Measurements from ENCODE around the gene STRN3. TPM values are rescaled to one million over a fixed set of nuclear protein-coding genes. Genes with fewer than 3 reads are reported as not detected.

The STRN3 gene
- total RNA-seq, 4 donors from 2014 or later: 21.5 to 50.0 (median 29.5) TPM

DNA sequence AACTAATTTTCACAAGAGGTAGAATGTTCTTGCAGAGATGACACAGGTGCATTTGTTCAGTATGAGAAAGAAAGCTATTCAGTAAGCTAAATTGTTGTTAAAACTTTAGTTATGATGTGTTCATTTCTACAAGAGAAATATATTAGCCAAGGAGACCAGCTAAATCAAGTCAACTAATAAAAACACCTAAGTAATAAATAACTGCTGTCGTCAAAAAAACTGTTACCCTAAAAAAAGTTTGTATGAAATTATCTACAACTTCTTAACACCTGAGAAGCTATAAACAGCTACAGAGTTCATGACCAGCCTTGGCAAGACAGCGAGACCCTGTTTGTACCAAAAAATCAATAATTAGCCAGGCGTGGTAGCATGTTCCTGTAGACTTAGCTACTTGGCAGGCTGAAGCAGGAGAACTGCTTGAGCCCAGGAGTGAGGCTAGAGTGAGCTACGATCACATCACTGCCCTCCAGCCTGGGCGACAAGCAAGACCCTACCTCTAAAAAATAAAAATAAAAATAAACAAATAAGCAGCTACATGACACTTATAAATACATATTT, 68.3 kb downstream of the STRN3 start:
- Histone ChIP-seq H3K36me3 (peaks cover 15% of the 10 kb centered on the region), H3K4me1 (peaks cover 10% of the 10 kb centered on the region), H3K9me3 (no peaks in the 10 kb centered on the region), H3K4me3 (no peak overlapping the region), H3K27me3 (no peaks in the 10 kb centered on the region), H3K27ac (no peak overlapping the region)
- TF ChIP-seq POLR2AphosphoS5 (IDR thresholded peaks at IDR 0.05) (no peak), CTCF (IDR thresholded peaks at IDR 0.05) (no peak), POLR2A (IDR thresholded peaks at IDR 0.05) (no peak), EP300 (IDR thresholded peaks at IDR 0.05) (no peak)
- DNase-seq (ENCODE audit: low spot score in 2 of 2): no peak
- 71% methylated on average over 5 of the region's 5 CpGs for WGBS

DNA sequence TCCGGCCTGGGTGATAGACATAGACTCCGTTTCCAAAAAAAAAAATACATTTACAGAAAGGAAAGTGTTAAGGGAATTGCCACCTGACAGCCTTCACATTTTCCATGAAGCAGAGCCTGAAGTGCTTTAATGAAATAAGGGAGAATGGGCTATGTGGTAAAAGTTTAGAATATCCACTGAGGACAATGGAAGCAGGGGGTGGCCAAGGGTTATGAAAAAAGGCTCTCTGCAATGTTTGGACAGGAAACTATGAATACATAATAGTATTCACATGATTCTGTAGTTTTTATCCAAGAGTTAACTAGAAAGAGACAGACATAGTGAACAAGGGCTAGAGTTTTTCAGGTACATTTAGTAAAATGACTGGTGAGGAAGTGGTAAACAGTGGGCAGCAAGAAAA, 76.5 kb downstream of the STRN3 start:
- Histone ChIP-seq H3K9me3 (no peaks in the 10 kb centered on the region), H3K27ac (no peak overlapping the region), H3K4me1 (no peaks in the 10 kb centered on the region), H3K27me3 (no peaks in the 10 kb centered on the region), H3K36me3 (peaks cover 83% of the 10 kb centered on the region), H3K4me3 (no peak overlapping the region)
- WGBS: 100% methylated on average over 2 of the region's 2 CpGs
- DNase-seq (ENCODE audit: low spot score in 2 of 2): no peak
- TF ChIP-seq POLR2A (IDR thresholded peaks at IDR 0.05) (no peak), CTCF (IDR thresholded peaks at IDR 0.05) (no peak), EP300 (IDR thresholded peaks at IDR 0.05) (no peak), POLR2AphosphoS5 (IDR thresholded peaks at IDR 0.05) (no peak)

GRCh38 chr14:30943694-30944093, 82.5 kb downstream of the STRN3 start:
- Histone ChIP-seq H3K36me3 (peaks cover 52% of the 10 kb centered on the region), H3K27me3 (no peaks in the 10 kb centered on the region), H3K4me1 (no peaks in the 10 kb centered on the region), H3K4me3 (no peak overlapping the region), H3K9me3 (no peaks in the 10 kb centered on the region), H3K27ac (no peak overlapping the region)
- TF ChIP-seq POLR2AphosphoS5 (IDR thresholded peaks at IDR 0.05): no peak
- no peak for TF ChIP-seq CTCF (IDR thresholded peaks at IDR 0.05)
- TF ChIP-seq POLR2A (IDR thresholded peaks at IDR 0.05): no peak
- TF ChIP-seq EP300 (IDR thresholded peaks at IDR 0.05): no peak
- no peak for DNase-seq (ENCODE audit: low spot score in 2 of 2)
- 85% methylated on average over 4 of the region's 4 CpGs for WGBS

GRCh38 chr14:30940886-30941285, 85.3 kb downstream of the STRN3 start:
- 93% methylated on average over 4 of the region's 4 CpGs for WGBS
- Histone ChIP-seq H3K9me3 (no peaks in the 10 kb centered on the region), H3K27ac (no peak overlapping the region), H3K4me3 (no peak overlapping the region), H3K36me3 (peaks cover 24% of the 10 kb centered on the region), H3K27me3 (no peaks in the 10 kb centered on the region), H3K4me1 (no peaks in the 10 kb centered on the region)
- no peak for TF ChIP-seq CTCF (IDR thresholded peaks at IDR 0.05)
- no peak for TF ChIP-seq POLR2A (IDR thresholded peaks at IDR 0.05)
- TF ChIP-seq EP300 (IDR thresholded peaks at IDR 0.05): no peak
- no peak for TF ChIP-seq POLR2AphosphoS5 (IDR thresholded peaks at IDR 0.05)
- no peak for DNase-seq (ENCODE audit: low spot score in 2 of 2)

DNA sequence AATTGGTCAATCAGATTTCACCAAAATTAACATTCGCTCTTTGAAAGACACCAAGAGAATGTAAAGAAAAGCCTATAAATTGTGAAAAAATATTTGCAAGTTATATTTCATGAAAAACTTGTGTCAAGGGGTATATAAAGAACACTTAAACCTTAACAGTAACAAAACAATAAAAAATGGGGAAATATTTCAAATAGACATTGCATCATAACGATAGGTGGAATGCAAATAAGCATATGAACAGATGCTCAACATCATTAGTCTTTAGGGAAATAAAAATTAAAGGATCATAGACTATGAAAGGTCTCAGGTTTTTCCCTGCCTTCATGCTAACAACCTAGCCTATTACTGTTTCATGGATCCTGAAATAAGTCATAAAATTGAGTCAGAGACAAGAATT, 87.6 kb downstream of the STRN3 start:
- peaks cover 21% of the 10 kb centered on the region for H3K36me3 ChIP-seq
- no peaks in the 10 kb centered on the region for H3K27me3 ChIP-seq
- no peak for DNase-seq (ENCODE audit: low spot score in 2 of 2)
- TF ChIP-seq EP300 (IDR thresholded peaks at IDR 0.05) (no peak), POLR2A (IDR thresholded peaks at IDR 0.05) (no peak), CTCF (IDR thresholded peaks at IDR 0.05) (no peak), POLR2AphosphoS5 (IDR thresholded peaks at IDR 0.05) (no peak)
- no peaks in the 10 kb centered on the region for H3K4me1 ChIP-seq
- H3K9me3 ChIP-seq: no peaks in the 10 kb centered on the region
- H3K4me3 ChIP-seq: no peak overlapping the region
- 94% methylated on average over 2 of the region's 2 CpGs for WGBS
- H3K27ac ChIP-seq: no peak overlapping the region
